Activated T-cell treated with anti-CD3 and anti-CD28 coated beads for 1 hour (primary cell): Measurements from ENCODE around the gene GNAT1.
"Not testable (repeated sequence)": the region's sequence is repeated elsewhere in the genome, so short reads cannot be mapped to it uniquely, and the experiment has no call there.

Experiments used
- DNase-seq: peaks from one replicate; pipeline ENCODE4 v3.0.0-alpha.2; 2020; ENCODE audit warnings: low read depth

The GNAT1 gene

GRCh38 chr3:50222169-50222528 lies 30.7 kb downstream of the GNAT1 start:
- DNase-seq = no peak

GRCh38 chr3:50224639-50225038 lies 33.2 kb downstream of the GNAT1 start:
- no peak for DNase-seq

GRCh38 chr3:50226888-50227389 lies 35.5 kb downstream of the GNAT1 start:
- DNase-seq = no peak

GRCh38 chr3:50227390-50228183 lies 36.2 kb downstream of the GNAT1 start:
- DNase-seq = peak; percentile 86

DNA sequence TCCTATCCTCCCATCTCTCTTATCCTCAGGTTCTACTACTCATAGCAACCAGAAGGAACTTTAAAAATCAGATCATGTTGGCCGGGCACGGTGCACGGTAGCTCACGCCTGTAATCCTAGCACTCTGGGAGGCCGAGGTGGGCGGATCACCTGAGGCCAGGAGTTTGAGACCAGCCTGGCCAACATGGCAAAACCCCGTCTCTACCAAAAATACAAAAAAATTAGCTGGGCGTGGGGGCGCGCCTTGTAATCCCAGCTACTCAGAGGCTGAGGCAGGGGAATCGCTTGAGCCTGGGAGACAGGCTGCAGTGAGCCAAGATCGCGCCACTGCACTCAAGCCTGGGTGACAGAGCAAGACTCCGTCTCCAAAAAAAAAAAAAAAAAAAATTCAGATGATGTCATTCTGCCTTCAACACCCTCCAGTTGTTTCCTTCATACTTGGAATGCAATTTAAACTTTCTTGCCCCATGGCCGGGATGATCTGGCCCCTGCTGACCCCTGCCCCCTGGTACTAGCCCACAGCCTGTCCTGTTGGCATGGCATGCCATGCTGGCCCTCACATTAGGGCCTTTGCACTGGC lies 36.9 kb downstream of the GNAT1 start:
- not testable (repeated sequence) for DNase-seq

GRCh38 chr3:50229490-50229889 lies 38.1 kb downstream of the GNAT1 start:
- no peak for DNase-seq

- DNase-seq = no peak
Measured at GRCh38 chr3:50230104-50230793, 38.8 kb downstream of the GNAT1 start.

GRCh38 chr3:50230794-50231125 lies 39.4 kb downstream of the GNAT1 start:
- DNase-seq = no peak

GRCh38 chr3:50231581-50231980 lies 40.2 kb downstream of the GNAT1 start:
- DNase-seq = no peak

GRCh38 chr3:50232303-50232702 lies 40.9 kb downstream of the GNAT1 start:
- DNase-seq = no peak

- DNase-seq = no peak
Measured at GRCh38 chr3:50233176-50233575, 41.8 kb downstream of the GNAT1 start.

DNA sequence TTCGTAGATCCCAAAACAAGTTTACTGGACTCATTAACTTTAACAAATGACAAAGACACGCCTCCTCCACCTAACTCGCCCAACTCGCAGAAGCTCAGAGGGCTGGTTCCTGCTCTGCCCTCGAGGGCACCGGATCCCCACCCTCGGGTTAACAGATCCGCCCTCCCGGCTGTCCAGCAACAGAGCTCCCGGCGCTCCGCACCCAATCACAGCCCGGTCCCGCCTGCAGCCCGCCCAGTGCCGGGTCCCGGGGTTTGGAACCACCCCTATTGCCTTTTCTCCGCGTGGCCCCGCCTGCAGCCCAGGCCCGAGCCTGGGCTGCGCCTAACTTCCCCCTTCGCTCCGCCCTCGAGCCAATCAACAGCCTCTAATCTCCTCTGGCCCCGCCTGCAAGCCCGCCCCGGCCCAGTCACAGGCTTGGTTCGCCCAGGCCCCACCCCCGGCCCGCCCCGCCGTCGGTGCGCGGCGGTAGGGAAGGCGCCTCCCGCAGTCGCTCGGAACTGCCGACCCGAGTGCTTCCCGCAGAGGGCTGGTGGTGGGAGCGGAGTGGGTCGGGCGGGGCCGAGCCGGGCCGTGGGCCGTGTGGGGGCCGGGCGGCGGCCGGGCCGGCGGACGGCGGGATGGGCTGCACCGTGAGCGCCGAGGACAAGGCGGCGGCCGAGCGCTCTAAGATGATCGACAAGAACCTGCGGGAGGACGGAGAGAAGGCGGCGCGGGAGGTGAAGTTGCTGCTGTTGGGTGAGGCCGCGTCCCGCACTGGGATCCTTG lies 44.5 kb downstream of the GNAT1 start, which contains the start of gene GNAI2:
Gene GNAI2, plus strand, starts transcription at position 489 of the 768 bp plus-strand sequence. Its CDS starts 132 bp downstream, at position 621.
- peak; percentile 97 for DNase-seq

GRCh38 chr3:50236484-50237132 lies 45.2 kb downstream of the GNAT1 start:
- no peak for DNase-seq

- no peak for DNase-seq
Measured at GRCh38 chr3:50237133-50237651, 45.8 kb downstream of the GNAT1 start.

GRCh38 chr3:50237754-50238548 lies 46.5 kb downstream of the GNAT1 start:
- peak; percentile 76 for DNase-seq

DNA sequence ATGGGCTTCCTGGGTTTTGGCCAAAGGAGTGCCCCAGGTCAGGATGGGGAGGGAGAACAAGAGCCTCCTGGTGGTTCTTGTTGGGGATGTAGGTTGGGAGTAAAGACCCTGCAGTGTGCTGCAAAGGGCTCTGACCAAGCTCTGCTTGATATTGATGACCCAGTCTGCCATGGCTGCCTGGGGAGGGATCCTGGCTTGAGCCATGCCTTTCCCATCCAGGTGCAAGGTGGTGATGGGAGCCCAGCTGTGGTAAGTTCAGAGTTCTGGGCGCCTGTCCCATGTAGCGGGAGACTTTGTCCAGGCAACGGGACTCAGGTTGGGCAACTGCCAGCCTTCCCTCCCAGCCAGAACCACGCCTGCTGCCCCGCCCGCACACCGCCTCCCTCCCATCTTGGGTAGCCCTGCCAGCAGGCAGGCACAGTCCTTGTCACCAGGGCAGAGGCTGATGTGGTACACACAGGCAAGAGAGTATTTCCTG lies 47.2 kb downstream of the GNAT1 start:
- no peak for DNase-seq

- no peak for DNase-seq
Measured at GRCh38 chr3:50239649-50240048, 48.2 kb downstream of the GNAT1 start.

DNA sequence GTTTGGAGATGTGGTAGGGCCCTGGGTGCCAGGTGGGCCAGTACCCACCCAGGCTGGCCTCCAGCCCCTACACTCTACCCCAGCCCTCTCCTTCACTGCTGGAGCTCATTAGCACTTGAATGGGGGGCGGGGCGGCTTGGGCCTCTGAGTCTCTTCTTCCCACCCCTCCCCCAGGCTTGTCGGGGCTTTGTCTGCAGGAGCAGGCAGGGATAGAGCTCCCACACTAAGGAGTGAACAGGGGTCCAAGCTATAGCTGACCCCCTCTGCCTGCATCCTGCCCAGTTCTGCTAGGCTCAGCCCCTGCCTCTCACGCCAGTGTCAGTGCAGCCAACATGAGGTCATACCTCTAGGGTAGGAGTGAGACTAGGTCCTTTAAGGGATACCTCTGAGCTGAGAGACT lies 49.8 kb downstream of the GNAT1 start:
- DNase-seq = no peak

DNA sequence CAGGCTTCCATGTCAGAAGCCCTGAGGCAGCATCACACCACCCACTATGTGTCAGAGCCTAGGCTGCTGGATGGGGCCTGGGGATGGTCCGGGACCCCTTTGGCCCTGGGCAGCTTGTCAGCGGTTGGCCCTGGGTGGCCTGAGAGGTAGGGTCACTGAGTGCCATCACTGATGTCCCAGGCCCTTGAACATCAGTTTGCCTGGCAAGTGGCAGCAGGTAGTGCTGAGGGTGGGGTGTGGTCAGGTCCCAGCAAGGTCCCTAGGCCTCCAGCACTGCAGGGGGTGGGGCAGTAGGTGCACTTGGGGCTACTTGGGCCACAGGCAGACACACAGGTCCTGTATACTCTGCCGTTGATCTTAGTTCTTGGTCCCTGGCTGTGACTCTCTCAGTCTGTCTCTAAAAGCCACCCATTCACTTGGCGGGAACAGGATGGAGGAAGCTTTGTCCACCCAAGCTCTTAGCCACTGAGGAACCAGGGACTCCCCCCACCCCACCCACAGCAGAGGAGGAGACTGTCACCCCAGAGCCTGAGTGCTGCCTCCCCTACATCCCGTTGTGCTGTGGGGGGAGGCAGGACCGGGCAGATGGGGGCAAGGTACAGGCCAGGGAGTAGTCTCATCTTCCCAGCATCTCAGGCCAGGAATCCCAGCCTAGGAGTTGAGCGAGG lies 50.4 kb downstream of the GNAT1 start:
- DNase-seq = no peak

DNA sequence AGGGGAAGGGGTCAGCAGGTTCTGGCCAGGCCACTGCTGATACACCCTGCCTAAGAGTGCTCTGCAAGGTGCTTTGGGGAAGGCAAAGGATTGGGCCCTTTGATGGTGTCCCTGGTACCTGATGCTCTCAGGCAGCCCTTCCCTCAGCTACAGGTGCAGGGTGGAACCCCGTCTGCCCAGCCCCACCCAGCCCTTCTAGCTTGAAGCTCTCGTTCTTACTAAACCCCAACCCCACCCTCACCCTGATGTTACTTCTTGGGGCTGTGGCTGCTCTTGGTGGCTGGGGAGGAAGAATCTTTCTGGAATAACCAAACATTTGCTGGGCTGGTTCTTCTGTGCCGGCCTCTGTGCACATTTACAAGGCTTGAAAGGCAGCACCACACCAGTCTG lies 51.0 kb downstream of the GNAT1 start:
- DNase-seq = no peak
